ENCODE data around the gene ZBTB2. TPM values are rescaled to one million over a fixed set of nuclear protein-coding genes. Genes with fewer than 3 reads are reported as not detected.
"Not testable (repeated sequence)": the region's sequence is repeated elsewhere in the genome, so short reads cannot be mapped to it uniquely, and the experiment has no call there.

ZBTB2 gene
- total RNA-seq, 4 donors from 2014 or later, result 2.4 to 9.6 (median 7.6) TPM

DNA sequence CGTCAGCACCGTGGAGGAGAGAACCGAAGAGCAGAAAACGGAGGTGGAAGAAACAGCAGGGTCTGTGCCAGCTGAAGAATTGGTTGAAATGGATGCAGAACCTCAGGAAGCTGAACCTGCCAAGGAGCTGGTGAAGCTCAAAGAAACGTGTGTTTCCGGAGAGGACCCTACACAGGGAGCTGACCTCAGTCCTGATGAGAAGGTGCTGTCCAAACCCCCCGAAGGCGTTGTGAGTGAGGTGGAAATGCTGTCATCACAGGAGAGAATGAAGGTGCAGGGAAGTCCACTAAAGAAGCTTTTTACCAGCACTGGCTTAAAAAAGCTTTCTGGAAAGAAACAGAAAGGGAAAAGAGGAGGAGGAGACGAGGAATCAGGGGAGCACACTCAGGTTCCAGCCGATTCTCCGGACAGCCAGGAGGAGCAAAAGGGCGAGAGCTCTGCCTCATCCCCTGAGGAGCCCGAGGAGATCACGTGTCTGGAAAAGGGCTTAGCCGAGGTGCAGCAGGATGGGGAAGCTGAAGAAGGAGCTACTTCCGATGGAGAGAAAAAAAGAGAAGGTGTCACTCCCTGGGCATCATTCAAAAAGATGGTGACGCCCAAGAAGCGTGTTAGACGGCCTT is 41.6 kb downstream of the ZBTB2 start:
- in situ Hi-C loops (cut with MboI; ENCODE audit: low pct_ligation_motif_present in 1 of 4, low pct_unique_long_range_greater_than_20kb in 1 of 4, low sequenced_read_pairs in 3 of 4), result loop anchor here in 1 of 4 donors (25.0 kb wide), 1 partner anchor 937 kb away; no protein-coding TSS in a partner anchor

DNA sequence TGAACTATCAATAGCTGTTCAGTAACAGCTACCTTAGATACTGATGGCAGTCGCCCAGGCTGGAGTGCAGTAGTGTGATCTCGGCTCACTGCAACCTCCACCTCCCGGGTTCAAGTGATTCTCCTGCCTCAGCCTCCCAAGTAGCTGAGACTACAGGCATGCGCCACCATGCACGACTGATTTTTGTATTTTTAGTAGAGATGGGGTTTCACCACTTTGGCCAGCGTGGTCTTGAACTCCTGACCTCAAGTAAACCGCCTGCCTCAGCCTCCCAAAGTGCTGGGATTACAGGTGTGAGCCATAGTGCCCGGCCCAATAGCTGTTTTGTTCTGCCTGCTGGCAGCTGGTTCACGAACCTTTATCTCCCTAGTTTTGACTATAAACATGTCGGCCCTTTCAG is 48.6 kb downstream of the ZBTB2 start:
- H3K9me3 ChIP-seq; H3K36me3 ChIP-seq; H3K27me3 ChIP-seq; H3K4me3 ChIP-seq; DNase-seq; H3K4me1 ChIP-seq; intact Hi-C loops (cut with DNase I; ENCODE audit: low total_unique reads); H3K27ac ChIP-seq: not testable (repeated sequence)
- in situ Hi-C loops (cut with MboI; ENCODE audit: low pct_ligation_motif_present in 1 of 4, low pct_unique_long_range_greater_than_20kb in 1 of 4, low sequenced_read_pairs in 3 of 4), result loop anchor here in 1 of 4 donors (25.0 kb wide), 1 partner anchor 930 kb away; no protein-coding TSS in a partner anchor
- WGBS, 2 donors (ENCODE audit: low coverage in 1 of 2), result 71 to 83% methylated on average over 8 to 10 of the region's 10 CpGs

More for the DNA sequence above, 41.6 kb downstream of the ZBTB2 start:
- H3K27ac ChIP-seq, result no peak overlapping the region
- DNase-seq, result no peak
- no peaks in the 10 kb centered on the region for H3K27me3 ChIP-seq
- TF ChIP-seq EP300 (IDR thresholded peaks at IDR 0.05; ENCODE audit: low read depth) (no peak), POLR2AphosphoS5 (IDR thresholded peaks at IDR 0.05) (no peak), POLR2A (IDR thresholded peaks at IDR 0.05) (no peak)
- TF ChIP-seq, protein P1, sequence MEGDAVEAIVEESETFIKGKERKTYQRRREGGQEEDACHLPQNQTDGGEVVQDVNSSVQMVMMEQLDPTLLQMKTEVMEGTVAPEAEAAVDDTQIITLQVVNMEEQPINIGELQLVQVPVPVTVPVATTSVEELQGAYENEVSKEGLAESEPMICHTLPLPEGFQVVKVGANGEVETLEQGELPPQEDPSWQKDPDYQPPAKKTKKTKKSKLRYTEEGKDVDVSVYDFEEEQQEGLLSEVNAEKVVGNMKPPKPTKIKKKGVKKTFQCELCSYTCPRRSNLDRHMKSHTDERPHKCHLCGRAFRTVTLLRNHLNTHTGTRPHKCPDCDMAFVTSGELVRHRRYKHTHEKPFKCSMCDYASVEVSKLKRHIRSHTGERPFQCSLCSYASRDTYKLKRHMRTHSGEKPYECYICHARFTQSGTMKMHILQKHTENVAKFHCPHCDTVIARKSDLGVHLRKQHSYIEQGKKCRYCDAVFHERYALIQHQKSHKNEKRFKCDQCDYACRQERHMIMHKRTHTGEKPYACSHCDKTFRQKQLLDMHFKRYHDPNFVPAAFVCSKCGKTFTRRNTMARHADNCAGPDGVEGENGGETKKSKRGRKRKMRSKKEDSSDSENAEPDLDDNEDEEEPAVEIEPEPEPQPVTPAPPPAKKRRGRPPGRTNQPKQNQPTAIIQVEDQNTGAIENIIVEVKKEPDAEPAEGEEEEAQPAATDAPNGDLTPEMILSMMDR (IDR thresholded peaks at IDR 0.05), result no peak
- intact Hi-C loops (cut with DNase I; ENCODE audit: low total_unique reads), result no loop called here
- WGBS, 2 donors (ENCODE audit: low coverage in 1 of 2), result 89 to 90% methylated on average over 16 to 19 of the region's 19 CpGs
- no peaks in the 10 kb centered on the region for H3K9me3 ChIP-seq
- H3K4me1 ChIP-seq, result no peaks in the 10 kb centered on the region
- H3K4me3 ChIP-seq, result no peak overlapping the region
- H3K36me3 ChIP-seq, result no peaks in the 10 kb centered on the region

DNA sequence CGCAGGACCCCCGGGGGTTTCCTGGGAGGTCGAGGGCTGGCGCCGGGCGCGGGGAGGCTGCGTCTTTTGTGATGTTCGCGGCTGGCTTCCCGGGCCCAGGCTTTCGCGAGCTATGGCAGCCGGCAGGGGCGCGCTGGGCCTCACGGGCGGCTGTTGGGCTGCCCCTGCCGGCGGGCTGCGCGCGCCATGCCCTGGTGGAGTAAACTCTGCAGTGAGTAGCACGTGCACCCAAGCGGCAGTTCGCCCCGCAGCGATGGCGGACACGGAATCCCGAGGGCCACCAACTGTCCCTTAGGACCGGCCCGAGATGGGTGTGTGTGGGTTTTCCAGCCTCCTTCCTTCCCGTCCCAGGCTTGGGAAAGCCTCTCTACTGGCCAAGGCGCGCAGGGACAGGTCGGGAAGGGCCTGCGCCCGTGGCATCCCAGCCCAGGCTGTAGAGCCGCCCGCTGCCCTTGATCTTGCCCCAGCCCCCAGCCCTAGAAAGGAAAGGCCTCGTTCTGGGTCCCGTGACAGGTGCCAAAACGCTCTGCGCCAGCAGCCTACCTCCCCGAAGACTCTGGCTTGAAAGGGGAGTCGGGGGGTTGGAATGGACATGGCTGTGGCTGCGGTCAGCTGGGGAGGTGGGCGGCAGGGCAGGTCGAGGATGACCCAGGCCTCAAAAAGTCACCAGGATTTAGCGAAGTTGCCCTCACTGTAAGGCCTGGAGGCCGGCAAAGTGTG is 49.7 kb downstream of the ZBTB2 start:
- TF ChIP-seq, protein P1 (IDR thresholded peaks at IDR 0.05), result no peak
- TF ChIP-seq POLR2A (IDR thresholded peaks at IDR 0.05), result no peak
- no peak for TF ChIP-seq POLR2AphosphoS5 (IDR thresholded peaks at IDR 0.05)
- no peak for TF ChIP-seq EP300 (IDR thresholded peaks at IDR 0.05; ENCODE audit: low read depth)
- 97% methylated on average over 41 of the region's 52 CpGs; no CpG with 5 or more reads in 1 of the 2 donors for WGBS, 2 donors (ENCODE audit: low coverage in 1 of 2)

DNA sequence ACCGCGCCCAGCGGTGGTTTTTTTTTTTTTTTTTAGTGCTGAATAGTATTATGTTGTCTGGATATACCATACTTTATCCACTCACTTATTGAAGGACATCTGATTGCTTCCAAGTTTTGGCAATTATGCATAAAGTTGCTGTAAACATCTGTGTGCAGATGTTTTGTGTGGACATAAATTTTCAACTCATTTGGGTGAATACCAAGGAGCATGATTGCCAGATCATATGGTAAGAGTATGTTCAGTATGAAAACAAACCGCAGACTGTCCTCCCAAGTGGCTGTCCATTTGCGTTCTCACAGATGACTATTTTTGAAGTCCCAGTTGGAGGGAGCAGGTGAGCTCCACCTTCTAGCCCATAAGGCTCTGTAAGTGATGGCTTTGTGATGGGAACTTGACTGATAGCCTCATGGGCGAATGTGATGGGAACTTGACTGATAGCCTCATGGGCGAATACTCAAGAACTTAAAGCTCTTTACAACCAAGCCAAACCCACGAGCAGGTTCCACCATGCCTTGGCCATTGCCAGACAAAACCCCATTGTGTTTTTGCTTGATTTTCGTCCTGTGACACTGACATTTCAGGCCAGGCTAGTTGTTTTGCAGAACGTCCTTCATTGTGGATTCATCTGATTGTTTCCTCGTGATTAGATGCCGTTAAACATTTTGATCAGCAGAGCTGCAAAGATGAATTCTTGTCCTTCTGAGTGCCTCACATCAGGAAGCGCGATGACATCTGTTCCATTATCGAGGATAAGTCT is 51.0 kb downstream of the ZBTB2 start:
- H3K27ac ChIP-seq, result no peak overlapping the region
- in situ Hi-C loops (cut with MboI; ENCODE audit: low pct_ligation_motif_present in 1 of 4, low pct_unique_long_range_greater_than_20kb in 1 of 4, low sequenced_read_pairs in 3 of 4) (loop anchor here in 1 of 4 donors (25.0 kb wide), 1 partner anchor 928 kb away; no protein-coding TSS in a partner anchor), intact Hi-C loops (cut with DNase I; ENCODE audit: low total_unique reads) (no loop called here)
- H3K4me3 ChIP-seq, result no peak overlapping the region
- H3K36me3 ChIP-seq, result no peaks in the 10 kb centered on the region
- H3K9me3 ChIP-seq, result no peaks in the 10 kb centered on the region
- no peak for TF ChIP-seq EP300 (IDR thresholded peaks at IDR 0.05; ENCODE audit: low read depth)
- TF ChIP-seq, protein P1 (IDR thresholded peaks at IDR 0.05), result no peak
- TF ChIP-seq POLR2A (IDR thresholded peaks at IDR 0.05), result no peak
- no peak for TF ChIP-seq POLR2AphosphoS5 (IDR thresholded peaks at IDR 0.05)
- peaks cover 0 to 2% (median 0%) of the 10 kb centered on the region in 4 donors for H3K4me1 ChIP-seq
- DNase-seq, result no peak
- WGBS, 2 donors (ENCODE audit: low coverage in 1 of 2), result 77 to 84% methylated on average over 10 to 15 of the region's 15 CpGs
- H3K27me3 ChIP-seq, result no peaks in the 10 kb centered on the region

More for the DNA sequence above, 49.7 kb downstream of the ZBTB2 start:
- Histone ChIP-seq H3K9me3 (no peaks in the 10 kb centered on the region), H3K4me1 (peaks cover 0 to 2% (median 0%) of the 10 kb centered on the region in 4 donors), H3K27ac (no peak overlapping the region), H3K27me3 (no peaks in the 10 kb centered on the region), H3K36me3 (no peaks in the 10 kb centered on the region), H3K4me3 (no peak overlapping the region)
- intact Hi-C loops (cut with DNase I; ENCODE audit: low total_unique reads), result no loop called here
- in situ Hi-C loops (cut with MboI; ENCODE audit: low pct_ligation_motif_present in 1 of 4, low pct_unique_long_range_greater_than_20kb in 1 of 4, low sequenced_read_pairs in 3 of 4), result loop anchor here in 1 of 4 donors (25.0 kb wide), 1 partner anchor 929 kb away; no protein-coding TSS in a partner anchor
- DNase-seq, result no peak

All from transverse colon (tissue), 4 donors.